Neuron (in vitro differentiated cells): ENCODE measurements around the gene PPP6R3.
A peak's percentile ranks its signal among the peaks of the same experiment; 100 is the strongest.
"Not testable (repeated sequence)": the region's sequence is repeated elsewhere in the genome, so short reads cannot be mapped to it uniquely, and the experiment has no call there.

ENCODE experiments used
- H2AFZ ChIP-seq: one replicate; pipeline ENCODE4 v1.6.1; 2013; ENCODE audit warnings: low read depth, mild to moderate bottlenecking, inconsistent platforms, low read length, moderate library complexity
- H3K27me3 ChIP-seq: one replicate; pipeline ENCODE4 v1.6.1; 2013; ENCODE audit warnings: low read length; ENCODE audit not compliant: insufficient read depth
- H3K36me3 ChIP-seq: one replicate; pipeline ENCODE4 v1.6.1; 2013; ENCODE audit warnings: low read length; ENCODE audit not compliant: insufficient read depth
- H3K4me1 ChIP-seq: one replicate; pipeline ENCODE4 v1.6.1; 2013; ENCODE audit warnings: low read length; ENCODE audit not compliant: insufficient read depth
- H3K4me3 ChIP-seq: 2 replicates; pipeline ENCODE4 v1.5.1; 2013; ENCODE audit warnings: mild to moderate bottlenecking, low read length, moderate library complexity
- H3K9me3 ChIP-seq: one replicate; pipeline ENCODE4 v1.6.1; 2013; ENCODE audit warnings: low read length

PPP6R3 gene

DNA sequence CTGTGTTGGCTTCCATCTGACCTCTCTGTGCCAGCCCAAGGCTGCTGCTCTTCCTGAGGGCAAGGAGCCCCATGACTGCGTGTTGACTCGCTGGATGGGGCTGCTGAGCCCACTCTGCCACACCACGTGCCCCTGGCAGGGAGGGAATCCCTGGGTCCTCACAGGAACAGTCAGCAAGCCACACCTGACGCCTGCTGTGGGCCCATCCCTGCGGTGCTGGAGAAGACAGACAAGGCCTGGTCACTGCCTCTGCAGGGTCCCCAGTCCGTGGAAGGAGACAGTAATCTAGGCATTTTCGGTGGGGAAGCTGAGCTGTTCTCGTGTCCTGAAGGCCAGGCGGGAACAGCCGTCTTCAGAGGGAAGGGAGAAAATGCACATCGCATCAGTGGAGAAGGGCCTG, 10.6 kb upstream of the PPP6R3 start:
- Histone ChIP-seq H3K4me1 (no peaks in the 10 kb centered on the region), H3K27me3 (no peaks in the 10 kb centered on the region), H3K9me3 (no peaks in the 10 kb centered on the region), H3K4me3 (no peak overlapping the region), H2AFZ (no peak overlapping the region), H3K36me3 (peaks cover 25% of the 10 kb centered on the region)

DNA sequence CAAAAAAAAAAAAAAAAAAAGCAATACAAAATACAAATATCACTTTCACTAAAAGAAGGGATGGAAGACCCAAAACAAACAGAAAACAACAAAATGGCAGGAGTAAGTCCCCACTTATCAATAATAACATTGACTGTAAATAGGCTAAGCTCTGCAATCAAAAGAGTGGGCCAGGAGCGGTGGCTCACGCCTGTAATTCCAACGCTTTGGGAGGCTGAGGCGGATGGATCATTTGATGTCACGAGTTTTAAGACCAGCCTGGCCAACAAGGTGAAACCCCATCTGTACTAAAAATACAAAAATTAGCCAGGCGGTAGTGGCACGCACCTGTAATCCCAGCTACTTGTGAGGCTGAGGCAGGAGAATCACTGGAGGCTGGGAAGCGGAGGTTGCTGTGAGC, 9.8 kb upstream of the PPP6R3 start:
- H3K36me3 ChIP-seq: peaks cover 23% of the 10 kb centered on the region
- H3K4me3 ChIP-seq: no peak overlapping the region
- H2AFZ ChIP-seq: no peak overlapping the region
- H3K27me3 ChIP-seq: no peaks in the 10 kb centered on the region
- no peaks in the 10 kb centered on the region for H3K9me3 ChIP-seq
- no peaks in the 10 kb centered on the region for H3K4me1 ChIP-seq

DNA sequence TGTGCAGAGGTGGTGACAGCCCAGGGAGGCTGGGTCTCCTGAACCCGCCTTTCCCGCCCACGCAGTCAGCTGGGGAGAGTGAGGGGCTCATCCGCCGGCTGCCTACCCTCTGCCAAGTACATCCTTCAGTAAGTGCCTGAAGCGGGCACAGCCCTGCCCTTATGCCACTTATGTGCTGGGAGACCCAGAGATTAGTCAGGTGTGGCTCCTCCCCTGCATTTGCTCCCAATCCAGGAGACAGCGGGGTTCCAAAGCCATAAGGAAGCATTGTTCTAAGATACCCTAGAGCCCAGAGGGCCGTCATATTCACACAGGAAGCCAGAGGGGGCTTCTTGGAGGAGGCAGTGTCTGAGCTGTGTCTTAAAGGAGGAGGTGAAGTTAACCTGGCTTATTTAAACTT, 5.8 kb upstream of the PPP6R3 start:
- H3K4me1 ChIP-seq: no peaks in the 10 kb centered on the region
- no peaks in the 10 kb centered on the region for H3K27me3 ChIP-seq
- no peaks in the 10 kb centered on the region for H3K9me3 ChIP-seq
- H2AFZ ChIP-seq: no peak overlapping the region
- H3K4me3 ChIP-seq: no peak overlapping the region
- no peaks in the 10 kb centered on the region for H3K36me3 ChIP-seq

DNA sequence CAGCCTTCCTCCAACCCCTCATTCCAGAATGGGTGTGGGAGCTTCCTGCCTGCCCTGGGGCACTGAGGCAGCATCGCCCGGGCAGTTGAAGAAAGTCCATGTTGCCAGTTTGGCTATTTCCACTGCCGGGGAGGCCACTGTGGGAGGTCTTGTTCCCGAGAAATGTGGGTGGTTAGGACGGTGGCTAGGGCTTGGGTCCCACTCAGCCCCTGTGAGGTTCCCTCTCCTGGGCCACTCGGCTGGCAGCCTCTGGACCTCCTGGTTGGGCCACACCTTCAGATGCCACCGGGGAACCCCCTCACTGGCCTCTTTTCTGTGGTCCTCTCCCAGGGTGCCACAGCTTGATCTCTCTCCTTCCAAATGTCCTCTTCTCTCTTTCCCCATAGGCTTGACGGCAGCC, 5.1 kb upstream of the PPP6R3 start:
- H3K36me3 ChIP-seq: no peaks in the 10 kb centered on the region
- H3K4me1 ChIP-seq: no peaks in the 10 kb centered on the region
- no peak overlapping the region for H2AFZ ChIP-seq
- H3K27me3 ChIP-seq: no peaks in the 10 kb centered on the region
- no peak overlapping the region for H3K4me3 ChIP-seq
- no peaks in the 10 kb centered on the region for H3K9me3 ChIP-seq

DNA sequence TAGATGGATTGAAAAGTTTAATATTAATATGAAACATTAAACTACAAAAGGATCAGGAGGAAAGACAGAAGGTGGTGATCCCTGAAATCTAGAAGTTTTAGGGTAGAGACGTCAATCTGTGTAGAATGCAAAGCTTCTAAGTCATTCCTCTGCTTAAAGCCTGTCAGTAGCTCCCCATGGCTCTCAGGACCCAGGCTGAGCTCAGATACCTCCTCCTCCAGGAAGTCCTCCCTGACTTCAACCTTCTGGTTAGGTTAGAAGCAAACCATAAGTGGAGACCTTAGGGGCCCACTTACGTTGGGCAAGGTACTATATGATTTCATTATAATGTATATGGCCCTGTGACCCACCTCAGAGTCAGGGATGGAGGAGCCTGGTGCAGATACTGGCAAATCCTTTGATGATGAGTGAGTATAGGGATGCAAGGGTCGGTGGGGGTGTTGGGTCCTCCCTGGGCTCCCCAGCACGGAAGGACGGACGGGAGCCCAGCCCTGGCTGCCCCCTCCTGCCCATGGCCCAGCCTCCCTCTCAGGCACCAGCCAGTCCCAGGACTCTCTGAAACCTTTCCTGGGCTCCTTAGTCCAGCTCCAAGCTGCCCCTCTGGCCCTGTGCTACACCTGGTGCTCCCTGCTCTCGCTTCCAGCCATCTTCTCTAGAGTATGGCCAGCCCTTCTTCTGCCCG, 3.2 kb upstream of the PPP6R3 start:
- H3K9me3 ChIP-seq: no peaks in the 10 kb centered on the region
- H2AFZ ChIP-seq: no peak overlapping the region
- H3K4me1 ChIP-seq: peaks cover 8% of the 10 kb centered on the region
- no peaks in the 10 kb centered on the region for H3K36me3 ChIP-seq
- H3K27me3 ChIP-seq: no peaks in the 10 kb centered on the region
- H3K4me3 ChIP-seq: no peak overlapping the region

DNA sequence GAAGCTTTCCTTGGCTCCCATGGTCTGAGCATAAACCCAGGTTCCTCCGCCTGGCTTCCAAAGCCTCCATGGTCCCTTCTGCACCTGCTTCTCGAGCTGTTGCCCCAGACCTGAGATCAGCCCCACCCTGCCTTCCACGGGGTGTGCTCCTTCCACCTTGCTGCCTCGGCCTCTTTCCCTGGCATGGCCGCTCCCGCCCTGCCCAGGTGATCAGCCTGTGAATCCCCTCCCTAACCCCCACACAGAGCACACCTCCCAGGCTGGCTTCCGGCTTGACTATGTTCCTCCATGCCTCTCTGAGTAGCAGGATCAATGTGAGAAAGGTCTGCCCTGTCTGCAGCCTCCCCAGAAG, 2.7 kb upstream of the PPP6R3 start:
- no peak overlapping the region for H2AFZ ChIP-seq
- H3K27me3 ChIP-seq: no peaks in the 10 kb centered on the region
- H3K4me1 ChIP-seq: peaks cover 14% of the 10 kb centered on the region
- no peaks in the 10 kb centered on the region for H3K9me3 ChIP-seq
- no peak overlapping the region for H3K4me3 ChIP-seq
- H3K36me3 ChIP-seq: no peaks in the 10 kb centered on the region

DNA sequence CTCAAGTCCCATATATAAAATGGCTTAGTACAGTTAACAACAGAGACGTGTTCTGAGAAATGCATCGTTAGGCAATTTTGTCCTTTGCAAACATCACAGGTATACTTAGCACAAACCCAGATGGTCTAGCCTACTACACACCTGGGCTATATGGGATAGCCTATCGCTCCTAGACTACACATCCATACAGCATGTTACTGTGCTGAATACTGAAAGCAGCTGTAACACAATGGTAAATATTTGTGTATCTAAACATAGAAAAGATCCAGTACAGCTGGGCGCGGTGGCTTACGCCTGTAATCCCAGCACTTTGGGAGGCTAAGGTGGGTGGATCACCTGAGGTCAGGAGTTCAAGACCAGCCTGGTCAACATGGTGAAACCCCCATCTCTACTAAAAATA, 2.2 kb upstream of the PPP6R3 start:
- H3K36me3 ChIP-seq, H2AFZ ChIP-seq, H3K9me3 ChIP-seq, H3K4me3 ChIP-seq, H3K27me3 ChIP-seq: not testable (repeated sequence)
- H3K4me1 ChIP-seq: peaks cover 16% of the 10 kb centered on the region

DNA sequence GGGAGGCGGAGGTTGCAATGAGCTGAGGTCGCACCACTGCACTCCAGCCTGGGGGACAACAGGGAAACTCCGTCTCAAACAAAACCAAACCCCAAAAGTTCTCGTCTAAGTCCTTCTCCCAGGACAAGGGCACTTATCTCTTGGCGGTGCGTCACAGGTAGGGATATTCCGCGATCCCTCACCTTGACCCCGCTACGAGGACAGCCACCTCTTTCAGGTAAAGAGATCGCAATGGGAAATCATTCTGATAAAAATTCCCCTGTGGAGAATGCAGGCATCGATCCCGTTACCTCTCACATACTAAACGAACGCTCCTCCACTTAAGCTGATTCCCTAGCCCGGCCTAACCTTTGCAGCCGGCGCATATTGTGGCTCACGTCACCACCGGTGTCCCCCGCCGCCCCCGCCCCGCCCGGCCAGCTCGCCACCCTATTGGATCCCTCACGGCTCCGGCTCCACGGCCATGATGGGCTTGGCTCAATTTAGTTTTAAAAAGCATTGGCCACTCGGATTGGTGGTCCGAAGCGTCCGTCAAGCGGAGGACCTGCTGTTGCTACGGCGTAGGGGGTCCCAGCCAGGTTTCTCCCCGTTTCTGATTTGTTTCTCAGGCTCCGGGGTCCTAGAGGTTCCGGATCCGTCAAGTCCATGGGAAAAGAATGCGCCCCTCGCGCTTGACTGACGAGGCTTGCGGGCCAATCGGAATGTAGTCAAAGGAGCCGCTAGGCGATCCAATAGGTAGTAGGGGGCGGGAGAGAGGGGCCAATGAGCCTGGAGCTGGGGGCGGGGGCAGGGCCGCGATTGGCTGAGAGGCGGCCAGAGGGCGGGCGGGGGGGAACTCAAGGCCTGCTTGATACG, 439 bp upstream of the PPP6R3 start:
- no peaks in the 10 kb centered on the region for H3K27me3 ChIP-seq
- H3K9me3 ChIP-seq: no peaks in the 10 kb centered on the region
- peak overlapping the region; percentile 68 for H3K4me3 ChIP-seq
- H2AFZ ChIP-seq: no peak overlapping the region
- H3K36me3 ChIP-seq: no peaks in the 10 kb centered on the region
- peaks cover 16% of the 10 kb centered on the region for H3K4me1 ChIP-seq

DNA sequence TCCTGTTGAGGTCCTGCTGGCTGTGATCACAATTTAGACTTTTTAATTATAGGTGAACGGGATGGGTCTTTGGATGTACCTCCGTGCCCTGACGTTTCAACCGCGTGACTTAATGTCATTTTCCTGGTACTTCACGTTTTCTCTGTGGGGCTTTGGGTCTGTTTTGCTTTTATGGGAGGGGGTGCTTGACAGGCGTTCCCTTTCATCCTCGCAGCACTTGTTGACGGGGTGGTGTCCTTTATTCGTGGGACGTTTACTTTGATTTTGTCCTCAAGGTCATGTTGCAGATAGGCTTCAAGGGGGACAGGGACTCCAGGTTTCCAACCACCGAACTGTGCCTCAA, 994 bp downstream of the PPP6R3 start:
- Histone ChIP-seq H3K27me3 (no peaks in the 10 kb centered on the region), H3K4me1 (peaks cover 16% of the 10 kb centered on the region), H3K9me3 (no peaks in the 10 kb centered on the region), H2AFZ (no peak overlapping the region), H3K36me3 (peaks cover 4% of the 10 kb centered on the region), H3K4me3 (peak overlapping the region; percentile 68)

DNA sequence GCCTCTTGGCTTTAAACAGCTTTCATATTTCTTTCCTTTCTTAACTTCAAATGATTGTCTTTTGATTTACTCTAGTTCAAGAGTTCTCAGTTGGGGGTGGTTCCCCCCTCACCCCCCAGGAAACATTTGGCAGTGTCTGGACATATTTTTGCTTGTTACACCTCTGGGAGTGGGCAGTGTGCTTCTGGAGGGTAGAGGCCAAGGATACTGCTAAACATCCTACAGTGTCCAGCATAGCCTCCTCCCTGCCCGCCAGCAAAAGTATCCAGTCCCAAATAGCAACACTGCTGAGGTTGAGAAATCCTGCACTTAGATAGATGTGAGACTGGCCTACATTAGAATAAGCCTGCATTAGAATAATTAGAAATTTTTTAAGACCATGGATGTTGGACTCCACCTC, 3.2 kb downstream of the PPP6R3 start:
- Histone ChIP-seq H3K9me3 (no peaks in the 10 kb centered on the region), H3K4me1 (peaks cover 16% of the 10 kb centered on the region), H3K27me3 (no peaks in the 10 kb centered on the region), H2AFZ (no peak overlapping the region), H3K36me3 (peaks cover 6% of the 10 kb centered on the region), H3K4me3 (no peak overlapping the region)

DNA sequence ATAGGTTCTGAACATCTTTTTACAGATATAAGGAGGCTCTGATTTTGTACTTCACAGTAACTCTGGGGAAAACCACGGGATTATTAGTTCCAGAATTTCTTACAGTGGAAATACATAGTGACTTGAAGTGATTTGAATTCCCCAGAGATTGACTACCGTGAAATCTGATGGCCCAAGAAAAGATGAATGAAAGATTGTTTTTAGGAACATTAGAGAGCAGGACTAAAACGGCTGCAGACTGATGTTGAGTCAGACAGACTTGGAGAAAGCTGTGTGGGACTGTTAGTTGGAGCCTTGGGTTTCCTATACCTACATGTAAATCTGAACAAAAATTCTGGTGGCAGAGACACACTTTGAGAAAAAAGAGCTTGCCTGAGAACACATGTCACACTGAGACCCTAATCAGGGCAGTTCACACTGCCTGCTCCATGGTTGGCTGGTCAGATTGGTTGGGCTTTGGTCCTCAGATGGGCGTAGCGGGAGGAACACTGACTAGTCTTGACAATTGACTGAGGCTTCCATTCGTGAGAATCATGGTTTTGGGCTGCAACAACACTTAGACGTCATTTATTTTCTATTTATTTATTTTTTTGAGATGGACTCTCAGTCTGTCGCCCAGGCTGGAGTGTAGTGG, 6.8 kb downstream of the PPP6R3 start:
- H3K36me3 ChIP-seq: peaks cover 18% of the 10 kb centered on the region
- H2AFZ ChIP-seq: no peak overlapping the region
- H3K4me1 ChIP-seq: peaks cover 17% of the 10 kb centered on the region
- H3K27me3 ChIP-seq: no peaks in the 10 kb centered on the region
- H3K9me3 ChIP-seq: peaks cover 14% of the 10 kb centered on the region
- H3K4me3 ChIP-seq: no peak overlapping the region

DNA sequence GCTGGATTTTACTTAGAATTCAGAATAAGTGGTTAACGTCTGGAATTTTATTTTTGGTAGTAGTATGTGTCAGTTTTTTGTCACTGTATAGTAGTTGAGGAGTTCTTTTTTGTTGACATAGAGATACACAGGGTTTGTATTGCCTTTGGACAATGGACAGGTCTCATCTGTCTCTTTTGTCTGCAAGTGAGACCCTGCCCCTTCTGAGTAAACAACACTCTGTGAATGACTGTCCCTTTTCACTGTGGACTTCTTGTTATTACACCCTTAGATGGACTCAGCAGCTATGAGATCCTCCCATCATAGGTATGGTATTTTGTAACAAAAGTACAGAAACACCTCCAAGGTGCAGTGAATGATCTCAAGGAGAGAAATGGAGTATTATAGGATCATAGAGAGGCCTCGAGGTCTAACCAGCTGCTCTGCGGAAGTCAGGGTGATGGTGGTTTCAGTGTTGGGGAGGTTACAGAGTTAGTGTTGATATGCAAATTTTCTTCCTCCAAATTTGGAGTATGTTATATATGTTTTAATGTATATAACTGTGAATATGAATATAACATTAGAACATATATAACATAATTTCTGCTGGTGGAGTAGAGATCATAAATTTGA, 7.8 kb downstream of the PPP6R3 start:
- H3K9me3 ChIP-seq: peaks cover 16% of the 10 kb centered on the region
- peaks cover 26% of the 10 kb centered on the region for H3K36me3 ChIP-seq
- H3K4me1 ChIP-seq: peaks cover 9% of the 10 kb centered on the region
- H2AFZ ChIP-seq: no peak overlapping the region
- H3K4me3 ChIP-seq: no peak overlapping the region
- H3K27me3 ChIP-seq: no peaks in the 10 kb centered on the region

DNA sequence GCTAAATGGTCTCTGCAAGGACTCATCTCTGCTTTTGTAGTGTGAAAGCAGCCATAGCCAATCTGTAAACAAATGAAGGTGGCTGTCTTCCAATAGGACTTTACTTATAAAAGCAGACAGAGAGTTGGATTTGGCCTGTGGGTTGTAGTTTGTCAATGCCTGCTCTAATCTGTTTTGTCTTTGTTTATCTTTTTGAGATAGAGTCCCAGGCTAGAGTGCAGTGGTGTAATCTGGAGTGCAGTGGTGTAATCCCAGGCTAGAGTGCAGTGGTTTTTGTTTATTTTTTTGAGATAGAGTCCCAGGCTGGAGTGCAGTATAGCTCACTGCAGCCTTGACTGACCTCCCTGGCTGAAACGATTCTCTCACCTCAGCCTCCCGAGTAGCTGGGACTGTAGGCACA, 8.6 kb downstream of the PPP6R3 start:
- no peaks in the 10 kb centered on the region for H3K27me3 ChIP-seq
- no peak overlapping the region for H3K4me3 ChIP-seq
- H2AFZ ChIP-seq: no peak overlapping the region
- H3K4me1 ChIP-seq: peaks cover 9% of the 10 kb centered on the region
- H3K36me3 ChIP-seq: peaks cover 26% of the 10 kb centered on the region
- peaks cover 19% of the 10 kb centered on the region for H3K9me3 ChIP-seq
